HuH-7.5 (cell line): ENCODE results near the gene SCGB1D1.

ENCODE experiments used
- DNase-seq: peaks from one replicate; pipeline ENCODE4 v3.0.0; 2011; ENCODE audit warnings: low spot score

The SCGB1D1 gene

GRCh38 chr11:62233730-62234129 is 43.7 kb downstream of the SCGB1D1 start:
- no peak for DNase-seq

- DNase-seq: no peak
Measured at GRCh38 chr11:62236187-62236586, 46.2 kb downstream of the SCGB1D1 start.

GRCh38 chr11:62237499-62237898 is 47.5 kb downstream of the SCGB1D1 start:
- no peak for DNase-seq

- DNase-seq: no peak
Measured at GRCh38 chr11:62238151-62238550, 48.1 kb downstream of the SCGB1D1 start.

GRCh38 chr11:62241095-62241494 is 51.1 kb downstream of the SCGB1D1 start:
- no peak for DNase-seq

- DNase-seq: peak; percentile 9
Measured at GRCh38 chr11:62242021-62242420, 52.0 kb downstream of the SCGB1D1 start, which contains the start of gene SCGB1D2. Gene SCGB1D2, plus strand, starts transcription at chr11:62242239. Its CDS starts 69 bp downstream, at chr11:62242308.
